Type B pancreatic cell (in vitro differentiated cells): ENCODE results near the gene MROH8. TPM values are rescaled to one million over a fixed set of nuclear protein-coding genes. Genes with fewer than 3 reads are reported as not detected.

Experiments used
- DNase-seq: peaks from one replicate; pipeline ENCODE4 v3.0.0; 2021; ENCODE audit warnings: mixed read lengths; ENCODE audit not compliant: unreplicated experiment; ENCODE audit errors: extremely low spot score
- H3K27ac Mint-ChIP-seq: 2 replicates; pipeline ENCODE4 v1.8.0; 2021; ENCODE audit warnings: mild to moderate bottlenecking, mixed read lengths
- H3K27me3 Mint-ChIP-seq: 2 replicates; pipeline ENCODE4 v1.8.0; 2021; ENCODE audit warnings: mixed read lengths
- H3K36me3 Mint-ChIP-seq: 2 replicates; pipeline ENCODE4 v1.8.0; 2021; ENCODE audit warnings: mixed read lengths
- H3K4me1 Mint-ChIP-seq: one replicate; pipeline ENCODE4 v1.8.0; 2021; ENCODE audit warnings: mixed read lengths; ENCODE audit not compliant: unreplicated experiment
- H3K4me3 Mint-ChIP-seq: 2 replicates; pipeline ENCODE4 v1.8.0; 2021; ENCODE audit warnings: mild to moderate bottlenecking, mixed read lengths
- H3K9me3 Mint-ChIP-seq: 2 replicates; pipeline ENCODE4 v1.8.0; 2021; ENCODE audit warnings: mixed read lengths
- total RNA-seq: library from RNA; stranded (reverse); gene quantifications from 2 replicates; pipeline ENCODE4 v1.2.1, GENCODE V29; 2021; ENCODE audit warnings: low replicate concordance
- TF ChIP-seq, protein P1 (sequence below): fragments of 200-600 bp; sonication (generic); conservative IDR thresholded peaks from 2 replicates; pipeline ENCODE4 v1.5.0; 2021; ENCODE audit warnings: antibody characterized with exemption, mild to moderate bottlenecking

MROH8 gene
- total RNA-seq, 1 donor from 2014 or later = 4.8 TPM

DNA sequence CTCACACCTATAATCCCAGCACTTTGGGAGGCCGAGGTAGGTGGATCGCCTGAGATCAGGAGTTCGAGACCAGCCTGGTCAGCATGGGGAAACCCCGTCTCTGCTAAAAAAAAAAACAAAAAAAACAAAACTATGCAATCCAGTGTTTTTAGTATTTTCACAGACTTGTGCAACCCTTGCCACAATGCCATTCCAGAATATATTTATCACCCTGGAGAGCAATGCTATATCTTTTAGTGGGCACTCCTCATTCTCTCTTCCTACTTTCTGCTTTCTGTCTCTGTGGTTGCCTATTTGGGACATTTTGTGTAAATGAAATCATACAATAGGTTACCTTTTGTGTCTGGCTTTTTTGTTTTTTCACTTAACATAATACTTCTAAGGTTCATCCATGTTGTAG is 39.1 kb upstream of the MROH8 start:
- Mint-ChIP-seq H3K36me3 (peaks cover 30% of the 10 kb centered on the region), H3K27ac (no peak overlapping the region), H3K4me3 (no peak overlapping the region), H3K27me3 (no peaks in the 10 kb centered on the region), H3K4me1 (peaks cover 7% of the 10 kb centered on the region), H3K9me3 (no peaks in the 10 kb centered on the region)
- no peak for DNase-seq
- TF ChIP-seq, protein P1, sequence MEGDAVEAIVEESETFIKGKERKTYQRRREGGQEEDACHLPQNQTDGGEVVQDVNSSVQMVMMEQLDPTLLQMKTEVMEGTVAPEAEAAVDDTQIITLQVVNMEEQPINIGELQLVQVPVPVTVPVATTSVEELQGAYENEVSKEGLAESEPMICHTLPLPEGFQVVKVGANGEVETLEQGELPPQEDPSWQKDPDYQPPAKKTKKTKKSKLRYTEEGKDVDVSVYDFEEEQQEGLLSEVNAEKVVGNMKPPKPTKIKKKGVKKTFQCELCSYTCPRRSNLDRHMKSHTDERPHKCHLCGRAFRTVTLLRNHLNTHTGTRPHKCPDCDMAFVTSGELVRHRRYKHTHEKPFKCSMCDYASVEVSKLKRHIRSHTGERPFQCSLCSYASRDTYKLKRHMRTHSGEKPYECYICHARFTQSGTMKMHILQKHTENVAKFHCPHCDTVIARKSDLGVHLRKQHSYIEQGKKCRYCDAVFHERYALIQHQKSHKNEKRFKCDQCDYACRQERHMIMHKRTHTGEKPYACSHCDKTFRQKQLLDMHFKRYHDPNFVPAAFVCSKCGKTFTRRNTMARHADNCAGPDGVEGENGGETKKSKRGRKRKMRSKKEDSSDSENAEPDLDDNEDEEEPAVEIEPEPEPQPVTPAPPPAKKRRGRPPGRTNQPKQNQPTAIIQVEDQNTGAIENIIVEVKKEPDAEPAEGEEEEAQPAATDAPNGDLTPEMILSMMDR = no peak

DNA sequence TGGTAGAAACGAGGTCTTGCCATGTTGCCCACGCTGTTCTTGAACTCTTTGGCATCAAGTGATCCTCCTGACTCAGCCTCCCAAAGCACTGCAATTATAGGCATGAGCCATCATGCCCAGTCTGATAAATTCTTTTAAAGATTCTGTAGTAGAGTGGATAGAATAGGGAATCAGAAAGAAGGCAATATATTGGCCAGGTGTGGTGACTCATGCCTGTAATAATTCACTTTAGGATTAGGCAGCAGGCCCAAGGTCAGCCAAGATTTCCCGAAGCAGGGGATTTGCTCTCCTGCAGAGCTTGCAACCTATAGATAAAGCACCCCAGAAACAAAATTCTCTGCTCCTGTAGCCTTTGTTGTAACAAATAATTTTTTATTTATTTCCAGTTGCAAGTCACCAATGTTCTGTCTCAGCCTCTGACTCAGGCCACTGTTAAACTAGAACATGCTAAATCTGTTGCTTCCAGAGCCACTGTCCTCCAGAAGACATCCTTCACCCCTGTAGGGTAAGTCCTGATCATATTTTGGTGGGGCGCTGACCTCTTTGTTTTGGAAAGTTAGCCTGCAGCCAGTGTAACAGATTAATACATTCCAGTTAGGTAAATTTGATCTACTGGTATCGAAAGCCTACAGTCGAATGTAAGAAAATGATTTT is 30.4 kb upstream of the MROH8 start:
- H3K4me1 Mint-ChIP-seq = peaks cover 9% of the 10 kb centered on the region
- no peaks in the 10 kb centered on the region for H3K27me3 Mint-ChIP-seq
- H3K27ac Mint-ChIP-seq = no peak overlapping the region
- H3K9me3 Mint-ChIP-seq = no peaks in the 10 kb centered on the region
- TF ChIP-seq, protein P1 = no peak
- peaks cover 29% of the 10 kb centered on the region for H3K36me3 Mint-ChIP-seq
- DNase-seq = no peak
- no peak overlapping the region for H3K4me3 Mint-ChIP-seq

DNA sequence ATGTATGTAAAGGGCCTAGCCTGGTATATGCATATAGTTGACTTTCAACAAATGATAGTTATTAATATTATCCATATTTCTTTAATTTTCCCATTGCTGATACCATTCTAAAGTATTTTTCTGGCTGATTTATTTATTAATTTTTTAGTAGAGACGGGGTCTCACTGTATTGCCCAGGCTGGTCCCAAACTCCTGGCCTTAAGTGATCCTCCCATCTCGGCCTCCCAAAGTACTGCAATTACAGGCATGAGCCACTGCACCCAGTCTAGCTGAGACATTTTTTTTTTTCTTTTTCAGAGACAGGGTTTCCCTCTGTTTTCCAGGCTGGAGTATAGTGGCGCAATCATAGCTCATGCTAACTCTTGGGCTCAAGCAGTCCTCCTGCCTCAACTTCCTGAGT is 29.8 kb upstream of the MROH8 start:
- no peak for DNase-seq
- H3K36me3 Mint-ChIP-seq = peaks cover 31% of the 10 kb centered on the region
- TF ChIP-seq, protein P1 = no peak
- H3K27me3 Mint-ChIP-seq = no peaks in the 10 kb centered on the region
- H3K9me3 Mint-ChIP-seq = no peaks in the 10 kb centered on the region
- H3K4me3 Mint-ChIP-seq = no peak overlapping the region
- H3K27ac Mint-ChIP-seq = no peak overlapping the region
- H3K4me1 Mint-ChIP-seq = peaks cover 11% of the 10 kb centered on the region

DNA sequence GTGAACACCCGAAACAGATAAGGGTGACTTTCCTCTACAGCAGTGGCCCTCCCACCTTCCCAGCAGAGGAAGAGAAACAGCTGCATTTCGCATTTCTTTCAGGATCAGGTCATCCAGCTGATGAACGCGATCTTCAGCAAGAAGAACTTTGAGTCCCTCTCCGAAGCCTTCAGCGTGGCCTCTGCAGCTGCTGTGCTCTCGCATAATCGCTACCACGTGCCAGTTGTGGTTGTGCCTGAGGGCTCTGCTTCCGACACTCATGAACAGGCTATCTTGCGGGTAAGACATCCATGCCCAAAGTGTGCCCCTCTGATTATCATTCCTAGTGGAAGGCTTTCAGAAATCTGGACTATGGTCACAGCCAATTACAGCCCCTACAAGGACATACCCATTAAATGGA is 27.8 kb upstream of the MROH8 start:
- Mint-ChIP-seq H3K36me3 (peaks cover 39% of the 10 kb centered on the region), H3K4me3 (no peak overlapping the region), H3K4me1 (peaks cover 16% of the 10 kb centered on the region), H3K27me3 (no peaks in the 10 kb centered on the region), H3K9me3 (no peaks in the 10 kb centered on the region), H3K27ac (no peak overlapping the region)
- DNase-seq = no peak
- TF ChIP-seq, protein P1 = no peak

DNA sequence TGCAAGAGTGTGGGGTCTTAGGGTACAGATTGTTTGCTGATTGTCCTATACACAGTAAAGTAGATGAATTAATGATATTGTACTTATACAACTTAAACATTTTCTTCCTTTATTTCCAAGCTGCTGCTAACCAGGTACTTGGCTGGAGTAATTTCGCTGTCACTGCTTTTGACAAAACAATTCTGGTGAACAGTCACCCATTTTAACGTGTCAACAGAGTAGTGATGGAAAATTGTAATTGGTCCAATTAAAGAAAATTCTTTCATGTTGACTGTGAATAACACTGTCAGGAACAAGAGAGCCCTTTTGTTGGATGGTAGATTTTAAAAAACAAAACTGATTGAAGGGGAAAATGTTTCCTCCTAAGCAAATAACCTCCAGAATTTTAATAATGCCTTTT is 26.4 kb upstream of the MROH8 start:
- H3K27ac Mint-ChIP-seq = peak overlapping the region; percentile 8
- peaks cover 27% of the 10 kb centered on the region for H3K4me1 Mint-ChIP-seq
- TF ChIP-seq, protein P1 = no peak
- H3K36me3 Mint-ChIP-seq = peaks cover 44% of the 10 kb centered on the region
- no peak overlapping the region for H3K4me3 Mint-ChIP-seq
- H3K9me3 Mint-ChIP-seq = no peaks in the 10 kb centered on the region
- H3K27me3 Mint-ChIP-seq = no peaks in the 10 kb centered on the region
- no peak for DNase-seq
